KMS-11 (cell line): ENCODE data around the gene DIP2C.

Experiments used
- H2AFZ ChIP-seq: fragments of 200-600 bp; sonication (generic); 2 replicates; pipeline ENCODE4 v1.6.1; 2016; ENCODE audit warnings: antibody characterized with exemption, mixed run types, low read depth
- H3K27ac ChIP-seq: fragments of 200-600 bp; sonication (generic); 2 replicates; pipeline ENCODE4 v1.6.1; 2016; ENCODE audit warnings: mild to moderate bottlenecking, mixed run types
- H3K27me3 ChIP-seq: fragments of 200-600 bp; sonication (generic); 2 replicates; pipeline ENCODE4 v1.6.1; 2017; ENCODE audit warnings: mild to moderate bottlenecking, low read depth, mixed run types, moderate library complexity; ENCODE audit not compliant: insufficient read depth
- H3K36me3 ChIP-seq: fragments of 200-600 bp; sonication (generic); 2 replicates; pipeline ENCODE4 v1.6.1; 2017; ENCODE audit warnings: mild to moderate bottlenecking, mixed run types; ENCODE audit not compliant: insufficient read depth
- H3K4me1 ChIP-seq: fragments of 200-600 bp; sonication (generic); 2 replicates; pipeline ENCODE4 v1.6.1; 2016; ENCODE audit warnings: mild to moderate bottlenecking, low read depth, mixed run types; ENCODE audit not compliant: poor library complexity, severe bottlenecking
- H3K4me2 ChIP-seq: fragments of 200-600 bp; sonication (generic); 2 replicates; pipeline ENCODE4 v1.7.0; 2016; ENCODE audit warnings: mild to moderate bottlenecking, mixed run types
- H3K4me3 ChIP-seq: fragments of 200-600 bp; sonication (generic); IDR thresholded peaks from 2 replicates; pipeline ENCODE4 v1.6.1; 2017; ENCODE audit warnings: low read depth, low read length, mixed read lengths; ENCODE audit not compliant: insufficient read depth
- H3K79me2 ChIP-seq: fragments of 200-600 bp; sonication (generic); 2 replicates; pipeline ENCODE4 v1.6.1; 2016; ENCODE audit warnings: low read depth, mixed run types; ENCODE audit not compliant: insufficient read depth
- H3K9ac ChIP-seq: fragments of 200-600 bp; sonication (generic); 2 replicates; pipeline ENCODE4 v1.6.1; 2016; ENCODE audit warnings: mild to moderate bottlenecking, mixed run types
- H4K20me1 ChIP-seq: fragments of 200-600 bp; sonication (generic); 2 replicates; pipeline ENCODE4 v1.6.1; 2016; ENCODE audit warnings: mild to moderate bottlenecking, mixed run types; ENCODE audit not compliant: insufficient read depth
- TF ChIP-seq, protein P1 (sequence below): fragments of 200-600 bp; sonication (generic); conservative IDR thresholded peaks from 2 replicates; pipeline ENCODE4 v1.6.1; 2017; ENCODE audit warnings: low read depth, mild to moderate bottlenecking, antibody characterized with exemption, low read length, moderate library complexity, mixed read lengths

Gene DIP2C

DNA sequence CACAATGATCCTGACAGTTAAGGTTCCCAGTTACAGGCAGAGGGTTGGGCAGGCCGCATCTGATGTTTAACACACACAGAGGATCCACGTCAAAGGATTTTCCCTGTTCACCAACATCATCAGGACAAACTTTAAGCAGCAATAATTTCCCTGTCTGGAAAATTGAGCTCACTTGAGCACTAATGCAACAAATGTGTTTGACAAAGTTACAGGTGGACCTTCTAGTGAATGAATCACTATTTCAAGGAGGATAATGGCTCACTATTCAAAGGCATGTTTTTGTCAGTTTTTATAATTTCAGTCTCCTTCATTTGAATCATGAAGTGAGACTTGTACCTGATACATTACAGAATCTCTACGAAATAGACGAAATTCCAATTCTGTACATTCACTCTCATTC, 127.3 kb downstream of the DIP2C start:
- TF ChIP-seq, protein P1, sequence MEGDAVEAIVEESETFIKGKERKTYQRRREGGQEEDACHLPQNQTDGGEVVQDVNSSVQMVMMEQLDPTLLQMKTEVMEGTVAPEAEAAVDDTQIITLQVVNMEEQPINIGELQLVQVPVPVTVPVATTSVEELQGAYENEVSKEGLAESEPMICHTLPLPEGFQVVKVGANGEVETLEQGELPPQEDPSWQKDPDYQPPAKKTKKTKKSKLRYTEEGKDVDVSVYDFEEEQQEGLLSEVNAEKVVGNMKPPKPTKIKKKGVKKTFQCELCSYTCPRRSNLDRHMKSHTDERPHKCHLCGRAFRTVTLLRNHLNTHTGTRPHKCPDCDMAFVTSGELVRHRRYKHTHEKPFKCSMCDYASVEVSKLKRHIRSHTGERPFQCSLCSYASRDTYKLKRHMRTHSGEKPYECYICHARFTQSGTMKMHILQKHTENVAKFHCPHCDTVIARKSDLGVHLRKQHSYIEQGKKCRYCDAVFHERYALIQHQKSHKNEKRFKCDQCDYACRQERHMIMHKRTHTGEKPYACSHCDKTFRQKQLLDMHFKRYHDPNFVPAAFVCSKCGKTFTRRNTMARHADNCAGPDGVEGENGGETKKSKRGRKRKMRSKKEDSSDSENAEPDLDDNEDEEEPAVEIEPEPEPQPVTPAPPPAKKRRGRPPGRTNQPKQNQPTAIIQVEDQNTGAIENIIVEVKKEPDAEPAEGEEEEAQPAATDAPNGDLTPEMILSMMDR = no peak
- Histone ChIP-seq H3K9ac (no peak overlapping the region), H3K27me3 (no peaks in the 10 kb centered on the region), H4K20me1 (no peaks in the 10 kb centered on the region), H3K4me1 (peaks cover 52% of the 10 kb centered on the region), H3K27ac (no peak overlapping the region), H3K4me3 (no peak overlapping the region), H3K79me2 (peaks cover 67% of the 10 kb centered on the region; the same call in 1 of the 2 replicates), H2AFZ (no peak overlapping the region), H3K4me2 (no peak overlapping the region), H3K36me3 (no peaks in the 10 kb centered on the region)

DNA sequence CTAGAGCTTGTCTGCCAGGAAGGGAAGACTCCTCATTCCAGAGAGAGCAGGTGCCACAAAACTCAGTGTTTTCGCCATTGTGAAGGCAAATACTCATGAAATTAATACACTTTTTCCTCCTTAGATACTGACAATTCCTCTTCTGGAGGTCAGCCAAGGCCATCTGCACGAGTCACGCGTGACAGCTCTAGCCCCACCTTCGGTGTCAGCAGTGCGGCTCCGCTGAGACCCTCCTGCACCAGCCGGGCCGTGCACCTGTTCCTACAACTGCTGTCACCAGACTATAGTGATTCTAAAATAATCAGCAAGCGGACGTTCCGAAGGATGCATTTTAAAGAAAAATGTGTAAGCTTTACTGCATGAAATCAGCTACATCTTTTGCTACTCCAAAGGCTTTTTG, 127.7 kb downstream of the DIP2C start:
- Histone ChIP-seq H3K79me2 (peaks cover 67% of the 10 kb centered on the region; the same call in 1 of the 2 replicates), H3K36me3 (no peaks in the 10 kb centered on the region), H4K20me1 (0 out of 2 replicates have a peak, but pooled peaks cover under 1% of the 10 kb centered on the region), H2AFZ (no peak overlapping the region), H3K4me1 (peaks cover 48% of the 10 kb centered on the region), H3K9ac (no peak overlapping the region), H3K4me3 (no peak overlapping the region), H3K27me3 (no peaks in the 10 kb centered on the region), H3K27ac (no peak overlapping the region), H3K4me2 (no peak overlapping the region)
- TF ChIP-seq, protein P1 = no peak

DNA sequence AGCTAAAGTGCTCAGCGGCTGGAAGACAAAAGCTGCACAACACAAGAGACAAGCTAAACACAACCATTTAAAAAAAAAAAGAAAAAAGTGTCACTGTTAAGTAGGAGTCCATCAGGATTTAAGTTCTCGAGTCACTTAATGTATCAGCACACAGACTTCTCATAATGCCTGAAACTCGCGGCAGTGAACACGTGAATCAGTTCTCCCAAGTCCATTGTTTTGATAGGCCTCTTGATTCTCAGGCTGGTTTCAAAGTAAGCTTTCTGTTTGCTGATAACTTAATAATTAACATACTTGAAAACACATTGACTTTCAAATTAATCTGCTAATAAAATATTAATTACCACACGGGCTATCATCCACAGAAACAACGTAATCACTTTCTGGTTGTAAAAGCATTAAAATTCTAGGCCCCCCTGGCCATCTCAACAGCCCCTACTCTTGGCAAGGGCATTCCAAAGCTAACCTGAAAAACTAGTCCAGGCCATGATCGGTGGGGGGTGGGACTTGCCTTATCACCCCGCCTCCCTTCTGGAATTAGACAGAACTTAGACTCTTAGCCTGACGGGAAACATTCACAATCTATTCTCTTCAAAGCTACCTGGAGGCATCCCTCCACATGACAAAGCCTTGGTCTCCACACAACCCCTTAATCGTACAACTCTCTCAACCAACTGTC, 129.0 kb downstream of the DIP2C start:
- no peaks in the 10 kb centered on the region for H3K36me3 ChIP-seq
- H3K4me3 ChIP-seq = no peak overlapping the region
- TF ChIP-seq, protein P1 = no peak
- peaks cover 68% of the 10 kb centered on the region; the same call in 1 of the 2 replicates for H3K79me2 ChIP-seq
- no peak overlapping the region for H3K4me2 ChIP-seq
- H3K9ac ChIP-seq = no peak overlapping the region
- peaks cover 35% of the 10 kb centered on the region for H3K4me1 ChIP-seq
- no peak overlapping the region for H3K27ac ChIP-seq
- peaks cover 4% of the 10 kb centered on the region; the same call in 1 of the 2 replicates for H4K20me1 ChIP-seq
- H2AFZ ChIP-seq = no peak overlapping the region
- H3K27me3 ChIP-seq = no peaks in the 10 kb centered on the region

DNA sequence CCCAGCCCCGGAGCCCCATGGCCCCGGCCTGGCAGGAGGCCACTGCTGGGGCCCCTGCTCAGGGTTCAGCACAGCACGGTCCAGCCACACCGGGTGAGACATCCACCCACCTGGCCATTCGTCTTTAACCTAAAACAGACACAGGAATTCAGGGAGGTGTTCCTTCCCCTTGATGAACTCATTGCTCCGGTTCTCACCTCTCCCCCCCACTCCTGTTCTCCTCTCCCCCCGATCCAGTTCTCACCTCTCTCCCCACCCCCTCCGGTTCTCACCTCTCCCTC, 129.8 kb downstream of the DIP2C start:
- H4K20me1 ChIP-seq = peaks cover 4% of the 10 kb centered on the region; the same call in 1 of the 2 replicates

More for the DNA sequence above, 129.8 kb downstream of the DIP2C start:
- peaks cover 28% of the 10 kb centered on the region for H3K4me1 ChIP-seq
- peaks cover 61% of the 10 kb centered on the region; the same call in 1 of the 2 replicates for H3K79me2 ChIP-seq
- no peaks in the 10 kb centered on the region for H3K27me3 ChIP-seq
- no peak overlapping the region for H3K4me3 ChIP-seq
- TF ChIP-seq, protein P1 = no peak
- H3K4me2 ChIP-seq = no peak overlapping the region
- no peak overlapping the region for H2AFZ ChIP-seq
- H3K36me3 ChIP-seq = no peaks in the 10 kb centered on the region
- H3K27ac ChIP-seq = no peak overlapping the region
- H3K9ac ChIP-seq = no peak overlapping the region
